AG09319 (cell line): ENCODE data around the gene PLEKHA1.

Experiments
- DNase-seq: peaks from one replicate; pipeline ENCODE4 v3.0.0-alpha.2; 2010; ENCODE audit warnings: low read depth; ENCODE audit errors: extremely low read depth
- CTCF ChIP-seq: IDR thresholded peaks from 2 replicates; pipeline ENCODE4 v1.5.1; 2011; ENCODE audit warnings: low read depth, mild to moderate bottlenecking, inconsistent platforms, low read length, moderate library complexity

The PLEKHA1 gene

GRCh38 chr10:122331100-122331499 lies 43.4 kb upstream of the PLEKHA1 start:
- TF ChIP-seq CTCF = no peak
- no peak for DNase-seq

GRCh38 chr10:122331615-122332446 lies 42.7 kb upstream of the PLEKHA1 start:
- TF ChIP-seq CTCF = no peak
- DNase-seq = no peak

GRCh38 chr10:122333037-122333436 lies 41.5 kb upstream of the PLEKHA1 start:
- DNase-seq = no peak
- no peak for TF ChIP-seq CTCF

- DNase-seq = no peak
- no peak for TF ChIP-seq CTCF
Measured at GRCh38 chr10:122336332-122336731, 38.2 kb upstream of the PLEKHA1 start.

- no peak for TF ChIP-seq CTCF
- no peak for DNase-seq
Measured at GRCh38 chr10:122336961-122337360, 37.5 kb upstream of the PLEKHA1 start.

GRCh38 chr10:122338609-122339441 lies 35.7 kb upstream of the PLEKHA1 start:
- DNase-seq = no peak
- TF ChIP-seq CTCF = no peak
